Natural killer cell (primary cell): Measurements from ENCODE around the gene C11orf54. TPM values are rescaled to one million over a fixed set of nuclear protein-coding genes. Genes with fewer than 3 reads are reported as not detected.

Experiments
- ATAC-seq, 3 donors: fragments of 150-1000 bp in 2 of 3; fragments of 200-7000 bp in 1 of 3; cut with Tn5 transposase; 1 replicate in 1 of 3; 2 replicates in 2 of 3; pipeline ENCODE4 v1.10.0; 2021; ENCODE audit warnings: mild to moderate bottlenecking in 2 of 3, moderate library complexity in 2 of 3
- DNase-seq, 2 donors: peaks; one replicate each; pipeline versions ENCODE4 v3.0.0 to v3.0.0-alpha.2; 2013 to 2021; ENCODE audit warnings: mixed read lengths in 1 of 2
- H3K27ac ChIP-seq: one replicate; pipeline ENCODE4 v1.5.1; 2013; ENCODE audit warnings: mild to moderate bottlenecking, low read length
- H3K27me3 ChIP-seq: one replicate; pipeline ENCODE4 v1.6.1; 2013; ENCODE audit warnings: low read length; ENCODE audit not compliant: control insufficient read depth, insufficient read depth
- H3K36me3 ChIP-seq: one replicate; pipeline ENCODE4 v1.6.1; 2013; ENCODE audit warnings: low read length; ENCODE audit not compliant: control insufficient read depth, insufficient read depth
- H3K4me1 ChIP-seq: one replicate; pipeline ENCODE4 v1.6.1; 2013; ENCODE audit warnings: low read length; ENCODE audit not compliant: control insufficient read depth, insufficient read depth
- H3K4me3 ChIP-seq: one replicate; pipeline ENCODE4 v1.5.1; 2013; ENCODE audit warnings: low read length
- H3K9me3 ChIP-seq: one replicate; pipeline ENCODE4 v1.6.1; 2013; ENCODE audit warnings: low read length; ENCODE audit not compliant: control insufficient read depth, insufficient read depth
- H3K27ac Mint-ChIP-seq, 2 donors: one replicate each; pipeline ENCODE4 v1.8.0; 2022; ENCODE audit warnings: mild to moderate bottlenecking in 2 of 2, mixed read lengths in 2 of 2, moderate library complexity in 1 of 2
- H3K27me3 Mint-ChIP-seq, 2 donors: one replicate each; pipeline ENCODE4 v1.8.0; 2022; ENCODE audit warnings: low read depth in 2 of 2, mixed read lengths in 2 of 2
- H3K36me3 Mint-ChIP-seq: one replicate; pipeline ENCODE4 v1.8.0; 2022; ENCODE audit warnings: mixed read lengths
- H3K4me1 Mint-ChIP-seq, 2 donors: one replicate each; pipeline ENCODE4 v1.8.0; 2022; ENCODE audit warnings: mixed read lengths in 2 of 2
- H3K4me3 Mint-ChIP-seq: one replicate; pipeline ENCODE4 v1.8.0; 2022; ENCODE audit warnings: mild to moderate bottlenecking, moderate library complexity, mixed read lengths
- H3K9me3 Mint-ChIP-seq, 2 donors: one replicate each; pipeline ENCODE4 v1.8.0; 2022; ENCODE audit warnings: mixed read lengths in 2 of 2
- WGBS: methylation state at CpG from one replicate; pipeline ENCODE4 v1.1.7; 2013; ENCODE audit warnings: missing lambda C conversion rate; ENCODE audit not compliant: insufficient coverage; 5-methylcytosine and 5-hydroxymethylcytosine counted together
- intact Hi-C: fragments of 100-400 bp; cut with micrococcal nuclease; formaldehyde crosslinking; loops from one replicate; pipeline ENCODE4 v1.14.2; 2022
- total RNA-seq, 4 donors: library from RNA; stranded (reverse); fragments of 120-200 nt in 1 of 4; gene quantifications; one replicate each; pipeline versions ENCODE4 v1.2.3 to v1.2.4, GENCODE V29; 2013 to 2022
- TF ChIP-seq, protein P1 (sequence below): fragments of 200-600 bp; IDR thresholded peaks from one replicate; pipeline ENCODE4 v1.8.0; 2022; ENCODE audit warnings: antibody characterized with exemption

C11orf54 gene
- total RNA-seq, 3 donors from 2014 or later (not counting 1 experiment from before 2014, with no cell fraction given), result 15.5 to 25.0 (median 22.7) TPM

- ATAC-seq (no peak), DNase-seq (peak in 1 of 2 donors; percentile 11)
- TF ChIP-seq, protein P1, sequence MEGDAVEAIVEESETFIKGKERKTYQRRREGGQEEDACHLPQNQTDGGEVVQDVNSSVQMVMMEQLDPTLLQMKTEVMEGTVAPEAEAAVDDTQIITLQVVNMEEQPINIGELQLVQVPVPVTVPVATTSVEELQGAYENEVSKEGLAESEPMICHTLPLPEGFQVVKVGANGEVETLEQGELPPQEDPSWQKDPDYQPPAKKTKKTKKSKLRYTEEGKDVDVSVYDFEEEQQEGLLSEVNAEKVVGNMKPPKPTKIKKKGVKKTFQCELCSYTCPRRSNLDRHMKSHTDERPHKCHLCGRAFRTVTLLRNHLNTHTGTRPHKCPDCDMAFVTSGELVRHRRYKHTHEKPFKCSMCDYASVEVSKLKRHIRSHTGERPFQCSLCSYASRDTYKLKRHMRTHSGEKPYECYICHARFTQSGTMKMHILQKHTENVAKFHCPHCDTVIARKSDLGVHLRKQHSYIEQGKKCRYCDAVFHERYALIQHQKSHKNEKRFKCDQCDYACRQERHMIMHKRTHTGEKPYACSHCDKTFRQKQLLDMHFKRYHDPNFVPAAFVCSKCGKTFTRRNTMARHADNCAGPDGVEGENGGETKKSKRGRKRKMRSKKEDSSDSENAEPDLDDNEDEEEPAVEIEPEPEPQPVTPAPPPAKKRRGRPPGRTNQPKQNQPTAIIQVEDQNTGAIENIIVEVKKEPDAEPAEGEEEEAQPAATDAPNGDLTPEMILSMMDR, result no peak
- WGBS, result no CpG with 5 or more reads among the region's 2 CpGs
- no peaks in the 10 kb centered on the region for H3K9me3 Mint-ChIP-seq
- Histone ChIP-seq H3K4me1 (no peaks in the 10 kb centered on the region), H3K9me3 (peaks cover 3% of the 10 kb centered on the region), H3K36me3 (no peaks in the 10 kb centered on the region), H3K27ac (no peak overlapping the region), H3K4me3 (no peak overlapping the region), H3K27me3 (no peaks in the 10 kb centered on the region)
- no peaks in the 10 kb centered on the region for H3K4me1 Mint-ChIP-seq
- H3K27me3 Mint-ChIP-seq, result no peaks in the 10 kb centered on the region
- H3K4me3 Mint-ChIP-seq, result no peak overlapping the region
- intact Hi-C loops, result no loop called here
- no peak overlapping the region for H3K27ac Mint-ChIP-seq
- H3K36me3 Mint-ChIP-seq, result no peaks in the 10 kb centered on the region
Measured at GRCh38 chr11:93775289-93775688, 33.8 kb downstream of the C11orf54 start.

GRCh38 chr11:93783362-93783761, 41.9 kb downstream of the C11orf54 start:
- H3K27me3 ChIP-seq, result no peaks in the 10 kb centered on the region
- no peak for DNase-seq
- no peaks in the 10 kb centered on the region for H3K36me3 Mint-ChIP-seq
- H3K27me3 Mint-ChIP-seq, result no peaks in the 10 kb centered on the region
- WGBS, result 87% methylated on average over 4 of the region's 7 CpGs
- intact Hi-C loops, result no loop called here
- H3K27ac ChIP-seq, result no peak overlapping the region
- H3K4me1 Mint-ChIP-seq, result peaks cover 40 to 43% of the 10 kb centered on the region in 2 donors
- TF ChIP-seq, protein P1, result no peak
- no peaks in the 10 kb centered on the region for H3K9me3 Mint-ChIP-seq
- H3K27ac Mint-ChIP-seq, result peak overlapping the region; percentile 83 to 91
- peaks cover 29% of the 10 kb centered on the region for H3K4me1 ChIP-seq
- H3K9me3 ChIP-seq, result no peaks in the 10 kb centered on the region
- peak overlapping the region; percentile 99 for H3K4me3 Mint-ChIP-seq
- H3K4me3 ChIP-seq, result peak overlapping the region; percentile 94
- peaks cover 3% of the 10 kb centered on the region for H3K36me3 ChIP-seq
- ATAC-seq, result no peak

DNA sequence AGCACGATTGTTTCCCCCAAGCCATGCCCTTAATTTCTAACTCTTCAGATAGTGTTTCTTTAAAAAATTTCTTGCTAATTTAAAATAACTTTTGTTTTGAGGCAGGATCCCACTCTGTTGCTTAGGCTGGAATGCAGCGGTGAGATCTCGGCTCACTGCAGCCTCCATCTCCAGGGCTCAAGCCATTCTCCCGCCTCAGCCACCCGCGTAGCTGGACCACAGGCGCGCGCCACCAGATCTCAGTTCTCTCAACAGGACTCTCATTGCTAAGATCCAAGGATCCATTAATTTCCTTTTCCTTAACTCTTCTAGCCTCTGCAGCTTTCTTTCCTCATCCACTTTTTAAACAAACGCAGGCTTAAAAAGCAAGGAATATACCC, 42.3 kb downstream of the C11orf54 start:
- WGBS, result under 1% methylated on average over 9 of the region's 10 CpGs
- Histone ChIP-seq H3K36me3 (peaks cover 3% of the 10 kb centered on the region), H3K27ac (peak overlapping the region; percentile 89), H3K9me3 (no peaks in the 10 kb centered on the region), H3K4me3 (peak overlapping the region; percentile 94), H3K4me1 (peaks cover 29% of the 10 kb centered on the region), H3K27me3 (no peaks in the 10 kb centered on the region)
- DNase-seq (no peak), ATAC-seq (peak; percentile 3 to 12 (median 10))
- H3K4me3 Mint-ChIP-seq, result peak overlapping the region; percentile 99
- H3K9me3 Mint-ChIP-seq, result no peaks in the 10 kb centered on the region
- TF ChIP-seq, protein P1, result no peak
- H3K36me3 Mint-ChIP-seq, result no peaks in the 10 kb centered on the region
- H3K4me1 Mint-ChIP-seq, result peaks cover 40 to 43% of the 10 kb centered on the region in 2 donors
- intact Hi-C loops, result loop anchor here (1.0 kb wide), 1 partner anchor 42 kb away; the partner anchor contains the start of genes C11orf54 and TAF1D
- H3K27me3 Mint-ChIP-seq, result no peaks in the 10 kb centered on the region
- H3K27ac Mint-ChIP-seq, result peak overlapping the region; percentile 83 to 91
